Muscle of leg (tissue), 11 donors: ENCODE results near the gene STXBP5. TPM values are rescaled to one million over a fixed set of nuclear protein-coding genes. Genes with fewer than 3 reads are reported as not detected.

Experiments
- DNase-seq: peaks from one replicate; pipeline ENCODE4 v3.0.0; 2013
- H3K27ac ChIP-seq: one replicate; pipeline ENCODE4 v1.5.1; 2013; ENCODE audit warnings: mild to moderate bottlenecking, low read length, control low read depth
- H3K27me3 ChIP-seq: one replicate; pipeline ENCODE4 v1.6.1; 2013; ENCODE audit warnings: low read length; ENCODE audit not compliant: control insufficient read depth, insufficient read depth
- H3K36me3 ChIP-seq: one replicate; pipeline ENCODE4 v1.6.1; 2013; ENCODE audit warnings: low read length; ENCODE audit not compliant: control insufficient read depth, insufficient read depth
- H3K4me1 ChIP-seq: one replicate; pipeline ENCODE4 v1.6.1; 2013; ENCODE audit warnings: low read length; ENCODE audit not compliant: control insufficient read depth, insufficient read depth
- H3K4me3 ChIP-seq: one replicate; pipeline ENCODE4 v1.5.1; 2013; ENCODE audit warnings: low read length, control low read depth
- H3K9me3 ChIP-seq: replicated peaks from 2 replicates; pipeline ENCODE4 v1.6.1; 2013; ENCODE audit warnings: low read depth, low read length; ENCODE audit not compliant: control insufficient read depth
- WGBS: methylation state at CpG from one replicate; pipeline ENCODE4 v1.1.5; 2013; ENCODE audit warnings: missing lambda C conversion rate; ENCODE audit not compliant: insufficient coverage; 5-methylcytosine and 5-hydroxymethylcytosine counted together
- polyA plus RNA-seq, 8 donors: library from polyadenylated mRNA; unstranded; fragments of 120-200 nt; gene quantifications; one replicate each; pipeline versions ENCODE4 v1.2.1 to v1.2.3, GENCODE V29; 2013; ENCODE audit warnings: inconsistent platforms in 1 of 8, low replicate concordance in 1 of 8; ENCODE audit not compliant: insufficient read length in 8 of 8, insufficient read depth in 1 of 8
- total RNA-seq: library from RNA; stranded (reverse); fragments of 120-200 nt; gene quantifications from one replicate; pipeline ENCODE4 v1.2.4, GENCODE V29; 2013

Gene STXBP5
- total and polyA plus RNA-seq, 9 donors = 9.8 to 15.7 (median 11.5) TPM

- peaks cover 2% of the 10 kb centered on the region for H3K4me1 ChIP-seq
- no peaks in the 10 kb centered on the region for H3K27me3 ChIP-seq
- no peak overlapping the region for H3K27ac ChIP-seq
- no peaks in the 10 kb centered on the region for H3K9me3 ChIP-seq
- H3K4me3 ChIP-seq = no peak overlapping the region
- no peaks in the 10 kb centered on the region for H3K36me3 ChIP-seq
- WGBS = no CpG with 5 or more reads among the region's 3 CpGs
- DNase-seq = peak; percentile 54
These were observed 81.1 kb downstream of the STXBP5 start for GRCh38 chr6:147285087-147285855.

- peak; percentile 23 for DNase-seq
- no peaks in the 10 kb centered on the region for H3K27me3 ChIP-seq
- no peaks in the 10 kb centered on the region for H3K36me3 ChIP-seq
- no peak overlapping the region for H3K4me3 ChIP-seq
- H3K9me3 ChIP-seq = no peaks in the 10 kb centered on the region
- 33% methylated on average over 1 of the region's 3 CpGs for WGBS
- H3K27ac ChIP-seq = no peak overlapping the region
- H3K4me1 ChIP-seq = peaks cover 2% of the 10 kb centered on the region
These were observed 83.7 kb downstream of the STXBP5 start for GRCh38 chr6:147287869-147288271.

DNA sequence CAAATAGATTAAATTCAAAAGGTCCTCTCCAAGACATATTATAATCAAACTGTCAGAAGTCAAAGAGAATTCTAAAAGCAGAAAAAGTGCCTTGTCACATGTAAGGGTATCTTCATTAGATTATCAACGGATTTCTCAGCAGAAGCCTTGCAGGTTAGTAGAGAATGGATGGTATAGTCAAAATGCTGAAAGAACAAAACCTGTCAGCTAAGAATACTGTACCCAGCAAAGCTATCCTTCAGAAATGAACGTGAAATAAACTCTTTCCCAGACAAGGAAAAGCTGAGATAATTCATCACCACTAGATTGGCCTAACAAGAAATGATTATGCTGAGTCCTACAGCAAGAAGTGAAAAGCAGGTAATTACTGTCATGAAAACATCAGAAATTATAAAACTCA, 92.9 kb downstream of the STXBP5 start:
- no peak overlapping the region for H3K4me3 ChIP-seq
- H3K4me1 ChIP-seq = no peaks in the 10 kb centered on the region
- no peak for DNase-seq
- H3K27me3 ChIP-seq = no peaks in the 10 kb centered on the region
- H3K36me3 ChIP-seq = peaks cover 5% of the 10 kb centered on the region
- no CpG with 5 or more reads among the region's 2 CpGs for WGBS
- no peak overlapping the region for H3K27ac ChIP-seq
- peaks cover 16% of the 10 kb centered on the region for H3K9me3 ChIP-seq

- no peak overlapping the region for H3K4me3 ChIP-seq
- WGBS = no CpG with 5 or more reads among the region's 3 CpGs
- no peaks in the 10 kb centered on the region for H3K27me3 ChIP-seq
- DNase-seq = no peak
- peaks cover 5% of the 10 kb centered on the region for H3K36me3 ChIP-seq
- H3K9me3 ChIP-seq = peaks cover 16% of the 10 kb centered on the region
- H3K4me1 ChIP-seq = no peaks in the 10 kb centered on the region
- no peak overlapping the region for H3K27ac ChIP-seq
These were observed 93.6 kb downstream of the STXBP5 start for GRCh38 chr6:147297663-147298316.

- WGBS = no CpG with 5 or more reads among the region's 2 CpGs
- Histone ChIP-seq H3K27me3 (no peaks in the 10 kb centered on the region), H3K4me1 (no peaks in the 10 kb centered on the region), H3K36me3 (peaks cover 9% of the 10 kb centered on the region), H3K27ac (no peak overlapping the region), H3K4me3 (no peak overlapping the region), H3K9me3 (peaks cover 16% of the 10 kb centered on the region)
- no peak for DNase-seq
These were observed 94.2 kb downstream of the STXBP5 start for GRCh38 chr6:147298461-147298860.

DNA sequence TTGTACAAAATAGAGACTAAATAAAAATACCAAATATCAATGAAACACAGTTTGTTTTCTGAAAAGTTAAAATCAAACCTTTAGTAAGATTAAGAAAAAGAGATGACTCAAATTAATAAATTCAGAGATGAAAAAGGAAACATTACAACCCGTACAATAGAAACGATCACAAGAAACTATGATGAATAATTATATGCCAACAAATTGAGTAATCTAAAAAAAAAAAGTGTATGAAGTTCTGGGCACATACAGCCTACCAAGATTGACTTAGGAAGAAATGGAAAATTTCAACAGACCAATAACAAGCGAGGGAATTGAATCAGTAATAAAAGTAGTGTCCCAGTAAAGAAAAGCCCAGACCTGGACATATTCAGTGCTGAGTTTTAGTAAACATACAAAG, 94.8 kb downstream of the STXBP5 start:
- H3K27me3 ChIP-seq = no peaks in the 10 kb centered on the region
- no CpG with 5 or more reads among the region's 3 CpGs for WGBS
- peaks cover 11% of the 10 kb centered on the region for H3K36me3 ChIP-seq
- no peak for DNase-seq
- H3K4me3 ChIP-seq = no peak overlapping the region
- H3K27ac ChIP-seq = no peak overlapping the region
- no peaks in the 10 kb centered on the region for H3K4me1 ChIP-seq
- H3K9me3 ChIP-seq = peaks cover 19% of the 10 kb centered on the region

GRCh38 chr6:147301070-147301469, 96.9 kb downstream of the STXBP5 start:
- no peaks in the 10 kb centered on the region for H3K4me1 ChIP-seq
- H3K27ac ChIP-seq = no peak overlapping the region
- H3K36me3 ChIP-seq = peaks cover 12% of the 10 kb centered on the region
- H3K27me3 ChIP-seq = no peaks in the 10 kb centered on the region
- WGBS = no CpG with 5 or more reads among the region's 1 CpG
- H3K9me3 ChIP-seq = peaks cover 16% of the 10 kb centered on the region
- no peak for DNase-seq
- H3K4me3 ChIP-seq = no peak overlapping the region

DNA sequence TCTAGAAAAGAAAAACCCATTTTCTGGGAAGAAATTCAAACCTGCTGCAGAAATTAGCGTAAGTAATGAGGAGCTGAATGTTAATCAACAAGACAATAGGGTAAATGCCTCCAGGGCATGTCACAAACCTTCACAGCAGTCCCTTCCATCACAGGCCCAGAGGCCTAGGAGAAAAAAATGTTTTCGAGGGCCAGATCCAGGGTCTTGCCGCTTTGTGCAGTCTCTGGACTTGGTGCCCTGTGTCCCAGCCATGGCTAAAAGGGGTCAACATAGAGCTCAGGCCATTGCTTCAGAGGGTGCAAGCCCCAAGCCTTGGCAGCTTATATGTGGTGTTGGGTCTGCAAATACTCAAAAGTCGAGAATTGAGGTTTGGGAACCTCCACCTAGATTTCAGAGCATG, 99.8 kb downstream of the STXBP5 start:
- H3K4me1 ChIP-seq = no peaks in the 10 kb centered on the region
- H3K9me3 ChIP-seq = peaks cover 7% of the 10 kb centered on the region
- H3K36me3 ChIP-seq = peaks cover 11% of the 10 kb centered on the region
- no peaks in the 10 kb centered on the region for H3K27me3 ChIP-seq
- DNase-seq = no peak
- no peak overlapping the region for H3K27ac ChIP-seq
- WGBS = 94% methylated on average over 3 of the region's 4 CpGs
- H3K4me3 ChIP-seq = no peak overlapping the region

GRCh38 chr6:147310521-147310920, 106.3 kb downstream of the STXBP5 start:
- DNase-seq = no peak
- no peaks in the 10 kb centered on the region for H3K4me1 ChIP-seq
- no peaks in the 10 kb centered on the region for H3K36me3 ChIP-seq
- no peak overlapping the region for H3K4me3 ChIP-seq
- H3K27ac ChIP-seq = no peak overlapping the region
- no peaks in the 10 kb centered on the region for H3K27me3 ChIP-seq
- H3K9me3 ChIP-seq = no peaks in the 10 kb centered on the region
- WGBS = 100% methylated on average over 1 of the region's 3 CpGs

GRCh38 chr6:147311218-147311617, 107.0 kb downstream of the STXBP5 start:
- H3K4me1 ChIP-seq = no peaks in the 10 kb centered on the region
- H3K4me3 ChIP-seq = no peak overlapping the region
- no peaks in the 10 kb centered on the region for H3K9me3 ChIP-seq
- no peak overlapping the region for H3K27ac ChIP-seq
- no peak for DNase-seq
- no peaks in the 10 kb centered on the region for H3K36me3 ChIP-seq
- H3K27me3 ChIP-seq = no peaks in the 10 kb centered on the region
